B cell (primary cell): ENCODE results near the gene SDK1. TPM values are rescaled to one million over a fixed set of nuclear protein-coding genes. Genes with fewer than 3 reads are reported as not detected.

Experiments used
- ATAC-seq: fragments of 200-7000 bp; cut with Tn5 transposase; one replicate; pipeline ENCODE4 v1.10.0; 2021; ENCODE audit warnings: low read depth, mild to moderate bottlenecking, moderate number of reproducible peaks, moderate library complexity
- CTCF ChIA-PET: fragments of 350-600 bp; sonication (Branson Sonifier 250); formaldehyde crosslinking; loops from one replicate; lab custom pipeline; 2021; ENCODE audit warnings: antibody characterized with exemption, inconsistent platforms; lab: Charles Lee
- POLR2A ChIA-PET: fragments of 350-600 bp; sonication (Branson Sonifier 250); formaldehyde crosslinking; loops from one replicate; lab custom pipeline; 2021; ENCODE audit warnings: antibody characterized with exemption; lab: Charles Lee
- DNase-seq: peaks from one replicate; pipeline ENCODE4 v3.0.0; 2013
- H2AFZ ChIP-seq: 2 replicates; pipeline ENCODE4 v1.6.1; 2012; ENCODE audit warnings: mild to moderate bottlenecking, low read depth, low read length; ENCODE audit not compliant: insufficient read depth, poor library complexity, severe bottlenecking
- H3K27ac ChIP-seq, 2 donors: 1 replicate in 1 of 2; 2 replicates in 1 of 2; pipeline ENCODE4 v1.5.1; 2012 to 2013; ENCODE audit warnings: low read length in 2 of 2, mild to moderate bottlenecking in 2 of 2, moderate library complexity in 1 of 2
- H3K27me3 ChIP-seq, 4 experiments: fragments of 200-600 bp in 1 of 4; sonication (generic) in 1 of 4; replicated peaks in 1 of 4; 1 replicate in 2 of 4; 2 replicates in 2 of 4; pipeline versions ENCODE4 v1.6.1 to v1.7.0; 2013 to 2016; ENCODE audit warnings: low read length in 3 of 4, mild to moderate bottlenecking in 2 of 4, mixed read lengths in 1 of 4, moderate library complexity in 1 of 4; ENCODE audit not compliant: insufficient read depth in 4 of 4, control insufficient read depth in 3 of 4; ENCODE audit errors: control extremely low read depth in 1 of 4
- H3K36me3 ChIP-seq, 2 experiments: replicated peaks in 1 of 2; 1 replicate in 1 of 2; 2 replicates in 1 of 2; pipeline versions ENCODE4 v1.6.1 to v1.7.1; 2013; ENCODE audit warnings: low read length in 1 of 2; ENCODE audit not compliant: insufficient read depth in 2 of 2, control insufficient read depth in 1 of 2; ENCODE audit errors: control extremely low read depth in 1 of 2, extremely low read depth in 1 of 2
- H3K4me1 ChIP-seq, 2 donors: fragments of 200-600 bp in 1 of 2; sonication (generic) in 1 of 2; 1 replicate in 1 of 2; 2 replicates in 1 of 2; pipeline versions ENCODE4 v1.5.1 to v1.6.1; 2013 to 2017; ENCODE audit warnings: low read length in 2 of 2; ENCODE audit not compliant: control insufficient read depth in 2 of 2, insufficient read depth in 2 of 2
- H3K4me2 ChIP-seq: replicated peaks from 2 replicates; pipeline ENCODE3; 2012; ENCODE audit warnings: mild to moderate bottlenecking, low read depth, low read length; ENCODE audit not compliant: poor library complexity, severe bottlenecking
- H3K4me3 ChIP-seq, 5 experiments: fragments of 200-600 bp in 1 of 5; sonication (generic) in 1 of 5; 1 replicate in 3 of 5; 2 replicates in 2 of 5; pipeline versions ENCODE4 v1.5.1 to v1.7.0; 2011 to 2016; ENCODE audit warnings: low read length in 4 of 5, mild to moderate bottlenecking in 4 of 5, low read depth in 2 of 5, control low read depth in 1 of 5, moderate library complexity in 1 of 5; ENCODE audit not compliant: insufficient read depth in 1 of 5; ENCODE audit errors: control extremely low read depth in 1 of 5, extremely low read depth in 1 of 5
- H3K79me2 ChIP-seq: fragments of 200-600 bp; sonication (generic); one replicate; pipeline ENCODE4 v1.6.0; 2016; ENCODE audit warnings: low read length; ENCODE audit not compliant: control insufficient read depth, insufficient read depth
- H3K9ac ChIP-seq: fragments of 200-600 bp; sonication (generic); 2 replicates; pipeline ENCODE4 v1.6.1; 2017; ENCODE audit warnings: mild to moderate bottlenecking, low read length, moderate library complexity
- H3K9me3 ChIP-seq, 3 donors: one replicate each; pipeline versions ENCODE4 v1.6.1 to v1.7.1; 2013; ENCODE audit warnings: low read length in 2 of 3; ENCODE audit not compliant: control insufficient read depth in 2 of 3, insufficient read depth in 1 of 3; ENCODE audit errors: control extremely low read depth in 1 of 3
- H4K20me1 ChIP-seq: 2 replicates; pipeline ENCODE4 v1.6.0; 2012; ENCODE audit warnings: mild to moderate bottlenecking, low read length; ENCODE audit not compliant: insufficient read depth, control insufficient read depth, poor library complexity, severe bottlenecking
- H3K27ac Mint-ChIP-seq: one replicate; pipeline ENCODE4 v1.8.0; 2021; ENCODE audit warnings: mixed read lengths
- H3K27me3 Mint-ChIP-seq: one replicate; pipeline ENCODE4 v1.8.0; 2021; ENCODE audit warnings: mixed read lengths
- H3K4me1 Mint-ChIP-seq: one replicate; pipeline ENCODE4 v1.8.0; 2021; ENCODE audit warnings: mixed read lengths
- H3K4me3 Mint-ChIP-seq: one replicate; pipeline ENCODE4 v1.8.0; 2021; ENCODE audit warnings: mixed read lengths
- H3K9me3 Mint-ChIP-seq: one replicate; pipeline ENCODE4 v1.8.0; 2022; ENCODE audit warnings: mixed read lengths; ENCODE audit not compliant: insufficient read depth
- EZH2 ChIP-seq: IDR thresholded peaks from 2 replicates; pipeline ENCODE4 v1.6.1; 2012; ENCODE audit warnings: borderline replicate concordance, low read depth, mild to moderate bottlenecking, moderate library complexity, low read length; ENCODE audit not compliant: insufficient read depth, poor library complexity, severe bottlenecking
- WGBS: methylation state at CpG from one replicate; pipeline ENCODE4 v1.1.5; 2013; ENCODE audit warnings: missing lambda C conversion rate; ENCODE audit not compliant: insufficient coverage; 5-methylcytosine and 5-hydroxymethylcytosine counted together
- intact Hi-C: fragments of 100-400 bp; cut with micrococcal nuclease; formaldehyde crosslinking; loops from one replicate; pipeline ENCODE4 v1.10.0; 2022
- polyA plus RNA-seq: library from polyadenylated mRNA; depleted of rRNA; stranded (reverse); fragments of >200 nt; gene quantifications from 2 replicates; pipeline ENCODE4 v1.2.3, GENCODE V29; 2012
- total RNA-seq, 2 donors: library from RNA; stranded (reverse); fragments of 120-200 nt in 1 of 2; gene quantifications; 1 replicate in 1 of 2; 2 replicates in 1 of 2; pipeline versions ENCODE4 v1.2.3 to v1.2.4, GENCODE V29; 2013 to 2022
- TF ChIP-seq, protein P1 (sequence below): fragments of 200-600 bp; IDR thresholded peaks from one replicate; pipeline ENCODE4 v1.8.0; 2022; ENCODE audit warnings: antibody characterized with exemption, mild to moderate bottlenecking

The SDK1 gene
- total and polyA plus RNA-seq, 2 donors (not counting 1 experiment from before 2014, with no cell fraction given), result 0.73 to 2.0 TPM

DNA sequence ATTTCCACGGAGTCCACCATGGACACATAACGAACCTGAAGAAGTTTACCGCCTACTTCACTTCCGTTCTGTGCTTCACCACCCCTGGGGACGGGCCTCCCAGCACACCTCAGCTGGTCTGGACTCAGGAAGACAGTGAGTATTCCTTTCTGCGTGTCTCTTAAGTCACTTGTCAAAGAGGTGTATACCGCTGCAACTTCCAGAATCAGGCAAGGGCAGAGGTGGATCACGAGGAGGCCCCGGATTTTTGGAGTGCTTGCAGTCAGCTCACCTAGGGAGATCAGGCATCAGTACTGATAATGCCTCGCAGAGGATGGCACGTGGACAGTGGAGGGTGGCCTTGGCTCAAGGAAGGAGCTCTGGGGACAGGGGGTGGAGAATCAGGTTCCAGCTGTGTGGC lies 750.6 kb downstream of the SDK1 start:
- ATAC-seq (no peak), DNase-seq (no peak)
- CTCF ChIA-PET, result no interaction called here
- TF ChIP-seq, protein P1, sequence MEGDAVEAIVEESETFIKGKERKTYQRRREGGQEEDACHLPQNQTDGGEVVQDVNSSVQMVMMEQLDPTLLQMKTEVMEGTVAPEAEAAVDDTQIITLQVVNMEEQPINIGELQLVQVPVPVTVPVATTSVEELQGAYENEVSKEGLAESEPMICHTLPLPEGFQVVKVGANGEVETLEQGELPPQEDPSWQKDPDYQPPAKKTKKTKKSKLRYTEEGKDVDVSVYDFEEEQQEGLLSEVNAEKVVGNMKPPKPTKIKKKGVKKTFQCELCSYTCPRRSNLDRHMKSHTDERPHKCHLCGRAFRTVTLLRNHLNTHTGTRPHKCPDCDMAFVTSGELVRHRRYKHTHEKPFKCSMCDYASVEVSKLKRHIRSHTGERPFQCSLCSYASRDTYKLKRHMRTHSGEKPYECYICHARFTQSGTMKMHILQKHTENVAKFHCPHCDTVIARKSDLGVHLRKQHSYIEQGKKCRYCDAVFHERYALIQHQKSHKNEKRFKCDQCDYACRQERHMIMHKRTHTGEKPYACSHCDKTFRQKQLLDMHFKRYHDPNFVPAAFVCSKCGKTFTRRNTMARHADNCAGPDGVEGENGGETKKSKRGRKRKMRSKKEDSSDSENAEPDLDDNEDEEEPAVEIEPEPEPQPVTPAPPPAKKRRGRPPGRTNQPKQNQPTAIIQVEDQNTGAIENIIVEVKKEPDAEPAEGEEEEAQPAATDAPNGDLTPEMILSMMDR, result no peak
- no peak for TF ChIP-seq EZH2
- no peak overlapping the region for H3K4me3 Mint-ChIP-seq
- Histone ChIP-seq H3K9me3 (peaks cover 0 to 4% (median 0%) of the 10 kb centered on the region in 3 donors), H2AFZ (no peak overlapping the region), H3K27ac (no peak overlapping the region), H3K79me2 (no peaks in the 10 kb centered on the region), H4K20me1 (no peaks in the 10 kb centered on the region), H3K4me3 (no peak overlapping the region), H3K9ac (no peak overlapping the region), H3K27me3 (no peaks in the 10 kb centered on the region), H3K4me2 (no peak overlapping the region), H3K4me1 (no peaks in the 10 kb centered on the region), H3K36me3 (no peaks in the 10 kb centered on the region)
- intact Hi-C loops, result no loop called here
- WGBS, result 94% methylated on average over 11 of the region's 11 CpGs
- POLR2A ChIA-PET, result no interaction called here
- no peaks in the 10 kb centered on the region for H3K4me1 Mint-ChIP-seq
- H3K9me3 Mint-ChIP-seq, result no peaks in the 10 kb centered on the region
- peaks cover 15% of the 10 kb centered on the region for H3K27me3 Mint-ChIP-seq
- no peak overlapping the region for H3K27ac Mint-ChIP-seq

DNA sequence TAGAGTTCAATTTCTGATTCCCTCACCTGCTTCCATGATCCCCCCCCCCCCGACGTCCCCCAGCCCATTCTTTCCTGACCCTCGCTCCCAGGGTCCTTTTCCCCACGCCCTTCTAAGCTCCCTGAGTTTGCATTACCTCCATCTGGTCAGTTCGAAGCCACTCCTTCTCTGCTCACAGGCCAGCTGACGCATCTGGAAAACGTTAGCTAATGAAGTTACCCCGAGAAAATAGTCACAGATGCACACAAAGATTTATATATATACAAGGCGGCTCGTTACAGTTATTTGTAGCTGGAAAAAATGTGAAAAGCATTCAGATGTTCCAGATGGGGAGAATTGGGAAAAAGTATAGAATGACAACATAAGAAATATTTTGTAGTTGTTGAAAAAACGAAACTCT lies 751.1 kb downstream of the SDK1 start:
- ChIA-PET POLR2A (interaction anchor here (0.7 kb wide), 1 partner anchor 610 kb away, joined by 4 read pairs; no protein-coding TSS in a partner anchor), CTCF (no interaction called here)
- no peak overlapping the region for H3K9ac ChIP-seq
- TF ChIP-seq, protein P1, result no peak
- TF ChIP-seq EZH2, result no peak
- no peaks in the 10 kb centered on the region for H3K36me3 ChIP-seq
- DNase-seq, result no peak
- no peak overlapping the region for H3K4me2 ChIP-seq
- WGBS, result 74% methylated on average over 2 of the region's 11 CpGs
- Mint-ChIP-seq H3K27me3 (peaks cover 15% of the 10 kb centered on the region), H3K27ac (no peak overlapping the region), H3K4me3 (no peak overlapping the region), H3K9me3 (no peaks in the 10 kb centered on the region), H3K4me1 (no peaks in the 10 kb centered on the region)
- no peak for ATAC-seq
- no peak overlapping the region for H3K4me3 ChIP-seq
- no peaks in the 10 kb centered on the region for H3K4me1 ChIP-seq
- no peak overlapping the region for H2AFZ ChIP-seq
- no peaks in the 10 kb centered on the region for H4K20me1 ChIP-seq
- peaks cover 0 to 3% (median under 1%) of the 10 kb centered on the region in 4 experiments for H3K27me3 ChIP-seq
- H3K27ac ChIP-seq, result no peak overlapping the region
- H3K9me3 ChIP-seq, result peaks cover 0 to 9% (median 0%) of the 10 kb centered on the region in 3 donors
- no peaks in the 10 kb centered on the region for H3K79me2 ChIP-seq
- intact Hi-C loops, result no loop called here
